Breast epithelium (tissue), 3 donors: ENCODE data around the gene CENPU.

ENCODE experiments used
- CTCF ChIP-seq, 3 donors: fragments of 450-650 bp; IDR thresholded peaks; one replicate each; pipeline ENCODE4 v1.5.1; 2016 to 2017; ENCODE audit warnings: antibody characterized with exemption in 3 of 3, mild to moderate bottlenecking in 3 of 3, moderate library complexity in 3 of 3
- POLR2A ChIP-seq: fragments of 450-650 bp; IDR thresholded peaks from one replicate; pipeline ENCODE4 v1.6.1; 2016; ENCODE audit warnings: antibody characterized with exemption, mild to moderate bottlenecking, moderate library complexity
- POLR2AphosphoS5 ChIP-seq, 3 donors: sonication (generic); formaldehyde crosslinking; IDR thresholded peaks; one replicate each; pipeline ENCODE4 v1.6.1; 2017; ENCODE audit warnings: antibody characterized with exemption in 3 of 3

- TF ChIP-seq CTCF (IDR thresholded peaks at IDR 0.05) (no peak), POLR2A (no peak), POLR2AphosphoS5 (IDR thresholded peaks at IDR 0.05) (no peak)
Observed at GRCh38 chr4:184768296-184768695, 34.4 kb upstream of the CENPU start.
